Progenitor cell of endocrine pancreas (in vitro differentiated cells): ENCODE measurements around the gene GFRA4. TPM values are rescaled to one million over a fixed set of nuclear protein-coding genes. Genes with fewer than 3 reads are reported as not detected.

Source experiments
- DNase-seq: peaks from one replicate; pipeline ENCODE4 v3.0.0; 2021; ENCODE audit warnings: low spot score; ENCODE audit not compliant: unreplicated experiment
- H3K27ac Mint-ChIP-seq: 2 replicates; pipeline ENCODE4 v1.8.0; 2021; ENCODE audit warnings: mild to moderate bottlenecking, moderate library complexity, mixed read lengths
- H3K27me3 Mint-ChIP-seq: 2 replicates; pipeline ENCODE4 v1.8.0; 2021; ENCODE audit warnings: mixed read lengths
- H3K36me3 Mint-ChIP-seq: 2 replicates; pipeline ENCODE4 v1.8.0; 2022; ENCODE audit warnings: mixed read lengths; ENCODE audit not compliant: insufficient read depth
- H3K4me1 Mint-ChIP-seq: 2 replicates; pipeline ENCODE4 v1.8.0; 2021; ENCODE audit warnings: low read depth, mixed read lengths
- H3K4me3 Mint-ChIP-seq: 2 replicates; pipeline ENCODE4 v1.8.0; 2021; ENCODE audit warnings: low read depth, mild to moderate bottlenecking, moderate library complexity, mixed read lengths
- H3K9me3 Mint-ChIP-seq: 2 replicates; pipeline ENCODE4 v1.8.0; 2021; ENCODE audit warnings: low read depth, mixed read lengths
- CTCF ChIP-seq: fragments of 200-600 bp; sonication (generic); IDR thresholded peaks from one replicate; pipeline ENCODE4 v1.5.0; 2021; ENCODE audit warnings: antibody characterized with exemption, mild to moderate bottlenecking; ENCODE audit not compliant: unreplicated experiment
- total RNA-seq: library from RNA; stranded (reverse); gene quantifications from 2 replicates; pipeline ENCODE4 v1.2.1, GENCODE V29; 2021

The GFRA4 gene
- total RNA-seq, 1 donor from 2014 or later: not detected

- no peaks in the 10 kb centered on the region for H3K36me3 Mint-ChIP-seq
- no peaks in the 10 kb centered on the region for H3K4me1 Mint-ChIP-seq
- H3K27me3 Mint-ChIP-seq: peaks cover 7% of the 10 kb centered on the region
- H3K27ac Mint-ChIP-seq: no peak overlapping the region
- no peak for DNase-seq
- no peaks in the 10 kb centered on the region for H3K9me3 Mint-ChIP-seq
- no peak overlapping the region for H3K4me3 Mint-ChIP-seq
- no peak for TF ChIP-seq CTCF
These were observed 29.6 kb upstream of the GFRA4 start for GRCh38 chr20:3692706-3693294.

- Mint-ChIP-seq H3K9me3 (no peaks in the 10 kb centered on the region), H3K27me3 (peaks cover 15% of the 10 kb centered on the region), H3K36me3 (no peaks in the 10 kb centered on the region), H3K4me3 (no peak overlapping the region), H3K4me1 (no peaks in the 10 kb centered on the region), H3K27ac (no peak overlapping the region)
- no peak for TF ChIP-seq CTCF
- DNase-seq: no peak
These were observed 28.7 kb upstream of the GFRA4 start for GRCh38 chr20:3691897-3692296.

GRCh38 chr20:3691306-3691705 is 28.1 kb upstream of the GFRA4 start:
- no peak overlapping the region for H3K27ac Mint-ChIP-seq
- H3K27me3 Mint-ChIP-seq: peaks cover 20% of the 10 kb centered on the region
- no peaks in the 10 kb centered on the region for H3K36me3 Mint-ChIP-seq
- no peak for DNase-seq
- no peak for TF ChIP-seq CTCF
- H3K4me3 Mint-ChIP-seq: no peak overlapping the region
- no peaks in the 10 kb centered on the region for H3K4me1 Mint-ChIP-seq
- no peaks in the 10 kb centered on the region for H3K9me3 Mint-ChIP-seq

- no peak for DNase-seq
- Mint-ChIP-seq H3K27ac (no peak overlapping the region), H3K27me3 (peaks cover 29% of the 10 kb centered on the region), H3K4me1 (no peaks in the 10 kb centered on the region), H3K9me3 (no peaks in the 10 kb centered on the region), H3K36me3 (no peaks in the 10 kb centered on the region), H3K4me3 (no peak overlapping the region)
- no peak for TF ChIP-seq CTCF
These were observed 27.2 kb upstream of the GFRA4 start for GRCh38 chr20:3690413-3690812.

- Mint-ChIP-seq H3K36me3 (no peaks in the 10 kb centered on the region), H3K27ac (no peak overlapping the region), H3K4me3 (no peak overlapping the region), H3K27me3 (peaks cover 34% of the 10 kb centered on the region), H3K9me3 (no peaks in the 10 kb centered on the region), H3K4me1 (no peaks in the 10 kb centered on the region)
- no peak for TF ChIP-seq CTCF
- no peak for DNase-seq
These were observed 26.8 kb upstream of the GFRA4 start for GRCh38 chr20:3689978-3690377.
